ENCODE measurements around the gene PLIN5.

DNA sequence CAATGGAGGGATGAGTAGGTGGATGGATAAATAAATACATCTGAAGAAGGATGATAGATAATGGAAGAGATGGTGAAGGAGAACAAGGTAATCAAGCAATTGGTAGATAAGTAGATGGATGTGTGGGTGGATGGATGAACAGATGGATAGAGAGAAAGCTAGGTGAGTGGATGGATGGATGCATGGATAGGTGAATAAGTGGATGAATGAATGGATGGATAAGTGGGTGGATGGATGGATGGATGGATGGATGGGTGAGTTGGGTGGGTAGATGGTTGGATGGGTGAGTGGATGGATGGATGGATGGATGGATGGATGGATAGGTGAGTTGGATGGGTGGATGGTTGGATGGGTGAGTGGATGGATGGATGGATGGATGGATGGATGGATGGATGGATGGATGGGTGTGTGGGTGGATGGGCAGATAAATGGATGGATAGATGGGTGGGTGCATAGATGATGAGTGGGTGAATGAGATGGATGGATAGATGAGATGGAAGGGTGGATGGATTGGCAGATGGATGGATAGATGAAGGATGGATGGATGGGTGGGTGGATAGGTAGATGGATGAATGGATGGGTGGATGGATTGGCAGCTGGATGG lies 18.2 kb upstream of the PLIN5 start:
- no peak for TF ChIP-seq POLR2AphosphoS5 (IDR thresholded peaks at IDR 0.05)
- TF ChIP-seq POLR2A (IDR thresholded peaks at IDR 0.05) = no peak
- no peak for TF ChIP-seq CTCF (IDR thresholded peaks at IDR 0.05)

Measured in breast epithelium (tissue), 3 donors.